GM23248 (cell line): Measurements from ENCODE around the gene DENND5B. TPM values are rescaled to one million over a fixed set of nuclear protein-coding genes. Genes with fewer than 3 reads are reported as not detected.

ENCODE experiments used
- DNase-seq: peaks from one replicate; pipeline ENCODE4 v3.0.0-alpha.2; 2015
- H2AFZ ChIP-seq: fragments of 200-600 bp; sonication (generic); 2 replicates; pipeline ENCODE4 v1.6.1; 2016; ENCODE audit warnings: antibody characterized with exemption
- H3F3A ChIP-seq: fragments of 200-600 bp; sonication (generic); 2 replicates; pipeline ENCODE4 v1.6.1; 2016; ENCODE audit warnings: mild to moderate bottlenecking, antibody characterized with exemption, mixed run types; ENCODE audit not compliant: insufficient read depth
- H3K27ac ChIP-seq: fragments of 200-600 bp; sonication (generic); 2 replicates; pipeline ENCODE4 v1.5.1; 2016; ENCODE audit warnings: mild to moderate bottlenecking
- H3K27me3 ChIP-seq: fragments of 200-600 bp; sonication (generic); replicated peaks from 2 replicates; pipeline ENCODE4 v1.6.1; 2016; ENCODE audit warnings: mild to moderate bottlenecking; ENCODE audit not compliant: insufficient read depth
- H3K36me3 ChIP-seq: fragments of 200-600 bp; sonication (generic); 2 replicates; pipeline ENCODE4 v1.6.1; 2016; ENCODE audit warnings: low read depth, mild to moderate bottlenecking
- H3K4me1 ChIP-seq: fragments of 200-600 bp; sonication (generic); 2 replicates; pipeline ENCODE4 v1.6.1; 2016; ENCODE audit warnings: mild to moderate bottlenecking; ENCODE audit not compliant: insufficient read depth
- H3K4me2 ChIP-seq: fragments of 200-600 bp; sonication (generic); one replicate; pipeline ENCODE4 v1.6.1; 2016; ENCODE audit warnings: mild to moderate bottlenecking; ENCODE audit not compliant: unreplicated experiment
- H3K4me3 ChIP-seq: fragments of 200-600 bp; sonication (generic); 2 replicates; pipeline ENCODE4 v1.5.1; 2016; ENCODE audit warnings: mild to moderate bottlenecking
- H3K79me2 ChIP-seq: fragments of 200-600 bp; sonication (generic); 2 replicates; pipeline ENCODE4 v1.6.1; 2016; ENCODE audit warnings: mild to moderate bottlenecking; ENCODE audit not compliant: insufficient read depth
- H3K9ac ChIP-seq: fragments of 200-600 bp; sonication (generic); 2 replicates; pipeline ENCODE4 v1.6.1; 2016; ENCODE audit warnings: mild to moderate bottlenecking
- H3K9me2 ChIP-seq: fragments of 200-600 bp; sonication (generic); 2 replicates; pipeline ENCODE4 v1.6.1; 2016; ENCODE audit warnings: mixed run types, mild to moderate bottlenecking, moderate library complexity; ENCODE audit not compliant: insufficient read depth
- H3K9me3 ChIP-seq: fragments of 200-600 bp; sonication (generic); one replicate; pipeline ENCODE4 v1.6.1; 2017; ENCODE audit warnings: low read depth
- H4K20me1 ChIP-seq: fragments of 200-600 bp; sonication (generic); 2 replicates; pipeline ENCODE4 v1.6.0; 2016; ENCODE audit not compliant: insufficient read depth
- EZH2 ChIP-seq: fragments of 200-600 bp; sonication (generic); IDR thresholded peaks from 2 replicates; pipeline ENCODE4 v1.6.1; 2018; ENCODE audit warnings: antibody characterized with exemption, mild to moderate bottlenecking; ENCODE audit not compliant: insufficient read depth, poor library complexity, severe bottlenecking
- EZH2phosphoT487 ChIP-seq: fragments of 200-600 bp; sonication (generic); IDR thresholded peaks from 2 replicates; pipeline ENCODE4 v1.6.1; 2018; ENCODE audit warnings: antibody characterized with exemption, moderate library complexity, mild to moderate bottlenecking, low read depth; ENCODE audit not compliant: insufficient read depth
- WGBS, 2 experiments: methylation state at CpG; one replicate each; pipeline ENCODE4 v1.1.6; 2015 to 2017; ENCODE audit warnings: low lambda C conversion rate in 2 of 2, low coverage in 1 of 2; ENCODE audit errors: missing lambda C conversion rate in 2 of 2; 5-methylcytosine and 5-hydroxymethylcytosine counted together
- in situ Hi-C: fragments of 300-500 bp; cut with MboI; formaldehyde crosslinking; loops from 2 replicates; pipeline ENCODE4 v1.15.0; 2020
- polyA plus RNA-seq: library from polyadenylated mRNA; unstranded; fragments of >200 nt; fragmentation: Nextera tagmentation; extraction: Ambion mirVana; gene quantifications from 2 replicates; pipeline ENCODE4 v1.2.1, GENCODE V29; 2016
- total RNA-seq: library from RNA; depleted of rRNA; stranded (reverse); fragments of >200 nt; shearing (Covaris generic); gene quantifications from 2 replicates; pipeline ENCODE4 v1.2.3, GENCODE V29; 2014

DENND5B gene
- total and polyA plus RNA-seq, 2 experiments from 2014 or later = 9.9 to 12.0 TPM

- no peaks in the 10 kb centered on the region for H3K4me1 ChIP-seq
- H3K27me3 ChIP-seq = 0 out of 2 replicates have a peak, but pooled peaks cover 7% of the 10 kb centered on the region
- H3K79me2 ChIP-seq = no peaks in the 10 kb centered on the region
- TF ChIP-seq EZH2 = no peak
- no peak for TF ChIP-seq EZH2phosphoT487
- in situ Hi-C loops = no loop called here
- no peaks in the 10 kb centered on the region for H3F3A ChIP-seq
- H3K27ac ChIP-seq = no peak overlapping the region
- H3K4me2 ChIP-seq = no peak overlapping the region
- no peaks in the 10 kb centered on the region for H3K9me2 ChIP-seq
- no peak for DNase-seq
- no peaks in the 10 kb centered on the region for H4K20me1 ChIP-seq
- H2AFZ ChIP-seq = no peak overlapping the region
- no peaks in the 10 kb centered on the region for H3K36me3 ChIP-seq
- H3K9me3 ChIP-seq = no peaks in the 10 kb centered on the region
- WGBS, 2 experiments = 71% methylated on average over 4 of the region's 4 CpGs
- H3K9ac ChIP-seq = no peak overlapping the region
- no peak overlapping the region for H3K4me3 ChIP-seq
Measured at GRCh38 chr12:31355747-31356107, 235.2 kb downstream of the DENND5B start.

GRCh38 chr12:31353750-31354708 is 236.9 kb downstream of the DENND5B start:
- H3K9me2 ChIP-seq = no peaks in the 10 kb centered on the region
- WGBS, 2 experiments = 31 to 32% methylated on average over 12 of the region's 12 CpGs
- H3K9ac ChIP-seq = no peak overlapping the region
- TF ChIP-seq EZH2 (no peak), EZH2phosphoT487 (no peak)
- DNase-seq = no peak
- H3K27me3 ChIP-seq = 0 out of 2 replicates have a peak, but pooled peaks cover 7% of the 10 kb centered on the region
- H3K4me1 ChIP-seq = no peaks in the 10 kb centered on the region
- in situ Hi-C loops = no loop called here
- H3K9me3 ChIP-seq = no peaks in the 10 kb centered on the region
- H3K36me3 ChIP-seq = no peaks in the 10 kb centered on the region
- no peak overlapping the region for H3K4me3 ChIP-seq
- no peak overlapping the region for H3K27ac ChIP-seq
- no peaks in the 10 kb centered on the region for H3F3A ChIP-seq
- no peak overlapping the region for H3K4me2 ChIP-seq
- no peaks in the 10 kb centered on the region for H3K79me2 ChIP-seq
- H2AFZ ChIP-seq = peak overlapping the region; percentile 19; the same call in 1 of the 2 replicates
- H4K20me1 ChIP-seq = no peaks in the 10 kb centered on the region

GRCh38 chr12:31346267-31346666 is 244.7 kb downstream of the DENND5B start:
- no peaks in the 10 kb centered on the region for H3K4me1 ChIP-seq
- TF ChIP-seq EZH2 (no peak), EZH2phosphoT487 (no peak)
- in situ Hi-C loops = no loop called here
- H3K9me2 ChIP-seq = no peaks in the 10 kb centered on the region
- no peak overlapping the region for H2AFZ ChIP-seq
- H3K4me2 ChIP-seq = no peak overlapping the region
- 49 to 52% methylated on average over 9 of the region's 9 CpGs for WGBS, 2 experiments
- no peak overlapping the region for H3K9ac ChIP-seq
- H4K20me1 ChIP-seq = no peaks in the 10 kb centered on the region
- H3K79me2 ChIP-seq = no peaks in the 10 kb centered on the region
- no peaks in the 10 kb centered on the region for H3K9me3 ChIP-seq
- H3K27ac ChIP-seq = no peak overlapping the region
- H3K4me3 ChIP-seq = no peak overlapping the region
- H3F3A ChIP-seq = no peaks in the 10 kb centered on the region
- DNase-seq = no peak
- no peaks in the 10 kb centered on the region for H3K36me3 ChIP-seq
- peaks cover 20% of the 10 kb centered on the region; the same call in 1 of the 2 replicates for H3K27me3 ChIP-seq

- Histone ChIP-seq H3F3A (no peaks in the 10 kb centered on the region), H3K27ac (no peak overlapping the region), H3K9ac (no peak overlapping the region), H4K20me1 (no peaks in the 10 kb centered on the region), H2AFZ (no peak overlapping the region), H3K27me3 (peaks cover 17% of the 10 kb centered on the region; the same call in 1 of the 2 replicates), H3K79me2 (no peaks in the 10 kb centered on the region), H3K4me1 (no peaks in the 10 kb centered on the region), H3K4me3 (no peak overlapping the region), H3K9me2 (no peaks in the 10 kb centered on the region), H3K9me3 (no peaks in the 10 kb centered on the region), H3K4me2 (no peak overlapping the region), H3K36me3 (no peaks in the 10 kb centered on the region)
- no peak for TF ChIP-seq EZH2phosphoT487
- no peak for TF ChIP-seq EZH2
- no peak for DNase-seq
- WGBS, 2 experiments = 65 to 77% methylated on average over 8 of the region's 8 CpGs
- in situ Hi-C loops = no loop called here
Measured at GRCh38 chr12:31343139-31343538, 247.8 kb downstream of the DENND5B start.
